ENCODE results near the gene KLHL30. TPM values are rescaled to one million over a fixed set of nuclear protein-coding genes. Genes with fewer than 3 reads are reported as not detected.

Gene KLHL30
- total RNA-seq, 1 experiment from 2014 or later, result not detected

GRCh38 chr2:238126775-238127164 lies 11.7 kb upstream of the KLHL30 start:
- no peak for DNase-seq (ENCODE audit: low read depth, low spot score)
- in situ Hi-C loops (cut with HindIII; ENCODE audit: low pct_unique_long_range_greater_than_20kb, low sequenced_read_pairs), result no loop called here

GRCh38 chr2:238127165-238128060 lies 11.1 kb upstream of the KLHL30 start:
- DNase-seq (ENCODE audit: low read depth, low spot score), result peak; percentile 15
- in situ Hi-C loops (cut with HindIII; ENCODE audit: low pct_unique_long_range_greater_than_20kb, low sequenced_read_pairs), result no loop called here

- in situ Hi-C loops (cut with HindIII; ENCODE audit: low pct_unique_long_range_greater_than_20kb, low sequenced_read_pairs), result no loop called here
- DNase-seq (ENCODE audit: low read depth, low spot score), result no peak
Measured at GRCh38 chr2:238128061-238128440, 10.4 kb upstream of the KLHL30 start.

- in situ Hi-C loops (cut with HindIII; ENCODE audit: low pct_unique_long_range_greater_than_20kb, low sequenced_read_pairs), result no loop called here
- DNase-seq (ENCODE audit: low read depth, low spot score), result no peak
Measured at GRCh38 chr2:238128534-238129001, 9.9 kb upstream of the KLHL30 start.

GRCh38 chr2:238129166-238130010 lies 9.1 kb upstream of the KLHL30 start:
- no peak for DNase-seq (ENCODE audit: low read depth, low spot score)
- in situ Hi-C loops (cut with HindIII; ENCODE audit: low pct_unique_long_range_greater_than_20kb, low sequenced_read_pairs), result no loop called here

GRCh38 chr2:238130111-238130695 lies 8.3 kb upstream of the KLHL30 start:
- in situ Hi-C loops (cut with HindIII; ENCODE audit: low pct_unique_long_range_greater_than_20kb, low sequenced_read_pairs), result no loop called here
- no peak for DNase-seq (ENCODE audit: low read depth, low spot score)

- DNase-seq (ENCODE audit: low read depth, low spot score), result no peak
- in situ Hi-C loops (cut with HindIII; ENCODE audit: low pct_unique_long_range_greater_than_20kb, low sequenced_read_pairs), result no loop called here
Measured at GRCh38 chr2:238130696-238131628, 7.5 kb upstream of the KLHL30 start.

- in situ Hi-C loops (cut with HindIII; ENCODE audit: low pct_unique_long_range_greater_than_20kb, low sequenced_read_pairs), result no loop called here
- no peak for DNase-seq (ENCODE audit: low read depth, low spot score)
Measured at GRCh38 chr2:238131761-238132462, 6.6 kb upstream of the KLHL30 start.

GRCh38 chr2:238132463-238133450 lies 5.7 kb upstream of the KLHL30 start:
- in situ Hi-C loops (cut with HindIII; ENCODE audit: low pct_unique_long_range_greater_than_20kb, low sequenced_read_pairs), result no loop called here
- no peak for DNase-seq (ENCODE audit: low read depth, low spot score)

GRCh38 chr2:238133499-238134392 lies 4.7 kb upstream of the KLHL30 start:
- DNase-seq (ENCODE audit: low read depth, low spot score), result no peak
- in situ Hi-C loops (cut with HindIII; ENCODE audit: low pct_unique_long_range_greater_than_20kb, low sequenced_read_pairs), result no loop called here

GRCh38 chr2:238134393-238134785 lies 4.1 kb upstream of the KLHL30 start:
- in situ Hi-C loops (cut with HindIII; ENCODE audit: low pct_unique_long_range_greater_than_20kb, low sequenced_read_pairs), result no loop called here
- DNase-seq (ENCODE audit: low read depth, low spot score), result no peak

- no peak for DNase-seq (ENCODE audit: low read depth, low spot score)
- in situ Hi-C loops (cut with HindIII; ENCODE audit: low pct_unique_long_range_greater_than_20kb, low sequenced_read_pairs), result no loop called here
Measured at GRCh38 chr2:238135601-238136150, 2.8 kb upstream of the KLHL30 start.

- in situ Hi-C loops (cut with HindIII; ENCODE audit: low pct_unique_long_range_greater_than_20kb, low sequenced_read_pairs), result no loop called here
- DNase-seq (ENCODE audit: low read depth, low spot score), result no peak
Measured at GRCh38 chr2:238136820-238137537, 1.5 kb upstream of the KLHL30 start.

GRCh38 chr2:238137885-238138284 lies 583 bp upstream of the KLHL30 start:
- no peak for DNase-seq (ENCODE audit: low read depth, low spot score)

More at GRCh38 chr2:238137885-238138284, 583 bp upstream of the KLHL30 start:
- in situ Hi-C loops (cut with HindIII; ENCODE audit: low pct_unique_long_range_greater_than_20kb, low sequenced_read_pairs), result no loop called here
